ENCODE results near the gene BLTP2.

The BLTP2 gene

GRCh38 chr17:28644787-28645575, at the start of gene BLTP2 (continued):
- TF ChIP-seq ZNF354C (tag by site-specific recombination; IDR thresholded peaks at IDR 0.05; ENCODE audit: borderline replicate concordance, low read depth) (no peak), ZNF791 (tag by site-specific recombination; IDR thresholded peaks at IDR 0.05) (no peak), INSM2 (tag by site-specific recombination; IDR thresholded peaks at IDR 0.05) (no peak), GFI1B (tag by site-specific recombination; IDR thresholded peaks at IDR 0.05) (no peak), ZNF624 (tag by site-specific recombination; IDR thresholded peaks at IDR 0.05) (no peak), TRIM28 (IDR thresholded peaks at IDR 0.05; ENCODE audit: borderline replicate concordance, low read length) (no peak), HIC1 (tag by site-specific recombination; IDR thresholded peaks at IDR 0.05) (no peak), ZNF146 (tag by site-specific recombination; IDR thresholded peaks at IDR 0.05) (no peak), ZNF112 (tag by site-specific recombination; IDR thresholded peaks at IDR 0.05) (no peak), KLF7 (tag by site-specific recombination; IDR thresholded peaks at IDR 0.05; ENCODE audit: borderline replicate concordance) (peak; percentile 79; the same call in 1 of the 2 replicates), SCRT2 (tag by site-specific recombination; IDR thresholded peaks at IDR 0.05) (no peak), ZNF404 (tag by site-specific recombination; IDR thresholded peaks at IDR 0.05) (no peak), ZEB2 (tag by site-specific recombination; IDR thresholded peaks at IDR 0.05) (peak; percentile 75), ZNF423 (tag by site-specific recombination; IDR thresholded peaks at IDR 0.05) (no peak), SP2 (tag by site-specific recombination; IDR thresholded peaks at IDR 0.05) (peak; percentile 93), BCL11B (tag by site-specific recombination; IDR thresholded peaks at IDR 0.05; ENCODE audit: low read depth) (no peak), WT1 (tag by site-specific recombination; IDR thresholded peaks at IDR 0.05) (no peak), HOXC10 (CRISPR knock-in tag; IDR thresholded peaks at IDR 0.05) (no peak), ZNF335 (tag by site-specific recombination; conservative IDR thresholded peaks at IDR 0.05) (peak; percentile 35), HOXA7 (CRISPR knock-in tag; IDR thresholded peaks at IDR 0.05; ENCODE audit: borderline replicate concordance) (no peak), ZNF24 (tag by site-specific recombination; IDR thresholded peaks at IDR 0.05) (0 out of 2 replicates have a peak, but pooled peaks have one; percentile 42), ZSCAN16 (tag by site-specific recombination; IDR thresholded peaks at IDR 0.05) (no peak)
- TF ChIP-seq, protein P1, sequence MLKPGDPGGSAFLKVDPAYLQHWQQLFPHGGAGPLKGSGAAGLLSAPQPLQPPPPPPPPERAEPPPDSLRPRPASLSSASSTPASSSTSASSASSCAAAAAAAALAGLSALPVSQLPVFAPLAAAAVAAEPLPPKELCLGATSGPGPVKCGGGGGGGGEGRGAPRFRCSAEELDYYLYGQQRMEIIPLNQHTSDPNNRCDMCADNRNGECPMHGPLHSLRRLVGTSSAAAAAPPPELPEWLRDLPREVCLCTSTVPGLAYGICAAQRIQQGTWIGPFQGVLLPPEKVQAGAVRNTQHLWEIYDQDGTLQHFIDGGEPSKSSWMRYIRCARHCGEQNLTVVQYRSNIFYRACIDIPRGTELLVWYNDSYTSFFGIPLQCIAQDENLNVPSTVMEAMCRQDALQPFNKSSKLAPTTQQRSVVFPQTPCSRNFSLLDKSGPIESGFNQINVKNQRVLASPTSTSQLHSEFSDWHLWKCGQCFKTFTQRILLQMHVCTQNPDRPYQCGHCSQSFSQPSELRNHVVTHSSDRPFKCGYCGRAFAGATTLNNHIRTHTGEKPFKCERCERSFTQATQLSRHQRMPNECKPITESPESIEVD (tag by site-specific recombination; IDR thresholded peaks at IDR 0.05) = no peak
- TF ChIP-seq, protein P2, sequence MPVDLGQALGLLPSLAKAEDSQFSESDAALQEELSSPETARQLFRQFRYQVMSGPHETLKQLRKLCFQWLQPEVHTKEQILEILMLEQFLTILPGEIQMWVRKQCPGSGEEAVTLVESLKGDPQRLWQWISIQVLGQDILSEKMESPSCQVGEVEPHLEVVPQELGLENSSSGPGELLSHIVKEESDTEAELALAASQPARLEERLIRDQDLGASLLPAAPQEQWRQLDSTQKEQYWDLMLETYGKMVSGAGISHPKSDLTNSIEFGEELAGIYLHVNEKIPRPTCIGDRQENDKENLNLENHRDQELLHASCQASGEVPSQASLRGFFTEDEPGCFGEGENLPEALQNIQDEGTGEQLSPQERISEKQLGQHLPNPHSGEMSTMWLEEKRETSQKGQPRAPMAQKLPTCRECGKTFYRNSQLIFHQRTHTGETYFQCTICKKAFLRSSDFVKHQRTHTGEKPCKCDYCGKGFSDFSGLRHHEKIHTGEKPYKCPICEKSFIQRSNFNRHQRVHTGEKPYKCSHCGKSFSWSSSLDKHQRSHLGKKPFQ (tag by site-specific recombination; IDR thresholded peaks at IDR 0.05) = no peak
- TF ChIP-seq, protein P3, sequence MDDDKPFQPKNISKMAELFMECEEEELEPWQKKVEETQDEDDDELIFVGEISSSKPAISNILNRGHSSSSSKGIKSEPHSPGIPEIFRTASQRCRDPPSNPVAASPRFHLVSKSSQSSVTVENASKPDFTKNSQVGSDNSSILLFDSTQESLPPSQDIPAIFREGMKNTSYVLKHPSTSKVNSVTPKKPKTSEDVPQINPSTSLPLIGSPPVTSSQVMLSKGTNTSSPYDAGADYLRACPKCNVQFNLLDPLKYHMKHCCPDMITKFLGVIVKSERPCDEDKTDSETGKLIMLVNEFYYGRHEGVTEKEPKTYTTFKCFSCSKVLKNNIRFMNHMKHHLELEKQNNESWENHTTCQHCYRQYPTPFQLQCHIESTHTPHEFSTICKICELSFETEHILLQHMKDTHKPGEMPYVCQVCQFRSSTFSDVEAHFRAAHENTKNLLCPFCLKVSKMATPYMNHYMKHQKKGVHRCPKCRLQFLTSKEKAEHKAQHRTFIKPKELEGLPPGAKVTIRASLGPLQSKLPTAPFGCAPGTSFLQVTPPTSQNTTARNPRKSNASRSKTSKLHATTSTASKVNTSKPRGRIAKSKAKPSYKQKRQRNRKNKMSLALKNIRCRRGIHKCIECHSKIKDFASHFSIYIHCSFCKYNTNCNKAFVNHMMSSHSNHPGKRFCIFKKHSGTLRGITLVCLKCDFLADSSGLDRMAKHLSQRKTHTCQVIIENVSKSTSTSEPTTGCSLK (tag by site-specific recombination; IDR thresholded peaks at IDR 0.05) = no peak
- TF ChIP-seq, protein P4, sequence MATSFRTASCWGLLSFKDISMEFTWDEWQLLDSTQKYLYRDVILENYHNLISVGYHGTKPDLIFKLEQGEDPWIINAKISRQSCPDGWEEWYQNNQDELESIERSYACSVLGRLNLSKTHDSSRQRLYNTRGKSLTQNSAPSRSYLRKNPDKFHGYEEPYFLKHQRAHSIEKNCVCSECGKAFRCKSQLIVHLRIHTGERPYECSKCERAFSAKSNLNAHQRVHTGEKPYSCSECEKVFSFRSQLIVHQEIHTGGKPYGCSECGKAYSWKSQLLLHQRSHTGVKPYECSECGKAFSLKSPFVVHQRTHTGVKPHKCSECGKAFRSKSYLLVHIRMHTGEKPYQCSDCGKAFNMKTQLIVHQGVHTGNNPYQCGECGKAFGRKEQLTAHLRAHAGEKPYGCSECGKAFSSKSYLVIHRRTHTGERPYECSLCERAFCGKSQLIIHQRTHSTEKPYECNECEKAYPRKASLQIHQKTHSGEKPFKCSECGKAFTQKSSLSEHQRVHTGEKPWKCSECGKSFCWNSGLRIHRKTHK (tag by site-specific recombination; IDR thresholded peaks at IDR 0.05) = no peak
